ENCODE data around the gene DLGAP1.
"Not testable (repeated sequence)": the region's sequence is repeated elsewhere in the genome, so short reads cannot be mapped to it uniquely, and the experiment has no call there.

DLGAP1 gene

GRCh38 chr18:4455113-4455811 lies at the start of gene DLGAP1:
Gene DLGAP1, minus strand, starts transcription at chr18:4455307.
- DNase-seq (ENCODE audit: low read depth in 2 of 2) = no peak

DNA sequence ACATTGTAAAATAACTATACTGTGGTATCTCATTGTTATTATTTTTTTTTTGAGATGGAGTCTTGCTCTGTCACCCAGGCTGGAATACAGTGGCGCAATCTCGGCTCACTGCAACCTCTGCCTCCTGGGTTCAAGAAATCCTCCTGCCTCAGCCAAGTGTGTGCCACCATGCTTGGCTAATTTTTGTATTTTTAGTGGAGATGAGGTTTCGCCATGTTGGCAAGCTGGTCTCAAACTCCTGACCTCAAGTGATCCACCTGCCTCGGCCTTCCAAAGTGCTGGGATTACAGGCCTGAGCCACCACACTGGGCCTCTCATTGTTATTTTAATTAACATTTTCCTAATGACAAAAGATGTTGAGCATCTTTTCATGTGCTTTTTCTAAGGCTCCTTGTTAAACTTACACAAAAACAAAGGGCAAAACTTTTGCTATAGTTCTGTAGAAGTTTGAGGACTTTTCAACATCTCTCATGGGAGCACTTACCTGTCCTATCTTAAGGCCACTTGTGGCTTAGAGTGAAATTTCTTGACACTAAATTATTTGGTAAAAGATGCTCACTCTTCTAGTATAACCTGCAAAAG lies 39.7 kb upstream of the DLGAP1 start:
- not testable (repeated sequence) for DNase-seq (ENCODE audit: low read depth in 2 of 2)

GRCh38 chr18:4468511-4468910 lies 13.4 kb upstream of the DLGAP1 start:
- DNase-seq (ENCODE audit: low read depth in 2 of 2) = no peak

DNA sequence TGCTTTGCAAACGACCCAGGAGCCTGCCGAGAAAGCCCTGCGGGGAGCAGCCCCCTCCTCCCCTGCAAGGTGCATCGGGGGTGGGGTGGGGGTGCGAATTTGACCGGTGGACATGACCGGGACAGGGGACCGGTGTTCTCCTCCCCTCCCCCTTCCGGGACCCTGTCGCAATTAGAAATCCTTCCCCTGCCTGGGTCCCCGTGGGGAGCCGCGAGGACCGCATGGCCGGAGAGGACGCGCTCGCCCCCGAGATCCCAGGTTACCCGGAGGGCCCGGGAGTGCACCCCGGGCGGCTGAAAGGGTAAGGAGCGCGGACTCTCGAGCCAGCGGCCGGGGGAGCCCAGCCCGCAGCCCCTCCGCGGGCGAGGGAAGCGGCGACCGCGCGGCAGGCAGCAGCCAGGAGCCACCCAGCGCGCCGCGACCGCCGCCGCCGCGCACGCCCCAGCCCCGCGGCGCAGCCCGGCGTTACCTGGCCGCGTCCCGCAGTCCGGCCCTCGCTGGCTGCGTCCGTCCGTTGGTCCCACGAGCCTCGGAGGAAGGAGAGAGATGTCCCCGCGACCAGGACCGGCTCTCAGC lies 482 bp downstream of the DLGAP1 start:
- no peak for DNase-seq (ENCODE audit: low read depth in 2 of 2)

GRCh38 chr18:4453874-4454536 lies 1.1 kb downstream of the DLGAP1 start:
- no peak for DNase-seq (ENCODE audit: low read depth in 2 of 2)

DNA sequence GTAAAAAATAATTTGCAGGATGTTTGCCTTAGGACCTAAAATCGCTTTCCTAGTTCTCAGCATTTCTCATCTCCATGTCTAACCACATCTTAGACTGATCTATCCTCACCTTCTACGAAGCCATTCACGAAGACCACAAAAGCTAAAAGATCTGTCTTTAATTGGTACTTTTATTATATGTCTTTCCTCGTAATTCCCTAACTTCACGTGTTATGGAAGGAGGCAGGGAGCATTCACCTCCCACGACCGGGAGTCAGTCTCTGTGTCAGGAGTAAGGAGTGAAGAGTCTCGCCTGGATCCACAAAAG lies 1.6 kb downstream of the DLGAP1 start:
- no peak for DNase-seq (ENCODE audit: low read depth in 2 of 2)

- DNase-seq (ENCODE audit: low read depth in 2 of 2) = no peak
Measured at GRCh38 chr18:4450065-4450658, 4.9 kb downstream of the DLGAP1 start.

- DNase-seq (ENCODE audit: low read depth in 2 of 2) = no peak
Measured at GRCh38 chr18:4445902-4446301, 9.2 kb downstream of the DLGAP1 start.

DNA sequence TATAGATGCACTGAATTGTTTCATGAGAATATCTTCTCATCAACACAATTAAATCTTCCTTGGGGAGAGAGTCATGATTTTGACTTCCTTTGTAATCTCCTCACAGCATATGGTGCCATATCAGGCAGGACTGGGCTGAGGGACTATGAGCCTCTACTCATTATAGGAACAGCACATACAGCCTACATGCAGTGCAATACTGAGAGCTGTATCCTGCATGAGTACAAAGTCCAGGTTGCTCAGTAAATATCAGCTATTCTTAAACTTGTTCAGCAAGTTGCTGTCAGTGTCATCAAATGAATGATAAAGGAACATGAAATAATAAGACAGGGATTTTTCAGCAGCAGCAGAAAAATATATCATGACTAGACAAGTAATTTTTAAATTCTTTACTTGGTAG lies 10.8 kb downstream of the DLGAP1 start:
- DNase-seq (ENCODE audit: low read depth in 2 of 2) = no peak

DNA sequence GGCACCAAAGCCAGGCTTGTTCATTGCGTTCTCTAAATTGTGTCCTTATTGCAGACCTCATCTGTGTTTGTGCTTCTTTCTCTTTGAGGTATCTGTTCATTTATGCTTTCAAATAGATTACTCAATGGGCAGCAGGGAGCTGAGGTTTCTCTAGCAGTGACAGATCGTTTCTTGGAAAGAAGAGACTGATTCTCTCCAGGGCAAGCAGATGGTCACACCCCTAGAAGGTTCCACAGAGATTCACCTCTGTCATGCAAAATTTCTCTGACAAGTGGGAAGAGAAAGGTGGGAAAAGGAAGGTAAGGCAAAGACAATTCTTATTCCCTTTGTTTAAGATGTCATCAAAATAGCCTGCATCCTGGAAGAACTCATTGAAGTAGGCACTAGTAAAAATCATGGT lies 14.0 kb downstream of the DLGAP1 start:
- DNase-seq (ENCODE audit: low read depth in 2 of 2) = no peak

- no peak for DNase-seq (ENCODE audit: low read depth in 2 of 2)
Measured at GRCh38 chr18:4438938-4439337, 16.2 kb downstream of the DLGAP1 start.

- no peak for DNase-seq (ENCODE audit: low read depth in 2 of 2)
Measured at GRCh38 chr18:4433717-4434116, 21.4 kb downstream of the DLGAP1 start.

DNA sequence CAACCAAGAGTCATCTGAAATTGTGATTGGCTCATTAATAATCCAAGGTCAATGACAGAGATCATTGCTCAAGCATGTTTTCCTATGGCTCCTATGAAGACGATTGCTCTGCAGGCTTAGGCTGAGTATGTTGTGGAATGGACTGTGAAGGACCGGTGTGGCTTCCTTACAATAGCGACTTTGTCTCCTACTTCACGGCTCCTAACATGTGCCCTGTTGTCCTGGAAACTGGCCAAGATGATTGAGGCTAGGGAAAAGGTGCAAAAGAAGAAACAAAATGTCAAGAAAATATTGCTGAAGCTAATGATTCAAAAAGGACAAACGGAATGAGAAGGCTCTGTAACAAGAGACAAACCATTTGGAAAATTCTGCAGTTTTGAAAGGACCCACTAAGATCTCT lies 24.3 kb downstream of the DLGAP1 start:
- DNase-seq (ENCODE audit: low read depth in 2 of 2) = no peak

DNA sequence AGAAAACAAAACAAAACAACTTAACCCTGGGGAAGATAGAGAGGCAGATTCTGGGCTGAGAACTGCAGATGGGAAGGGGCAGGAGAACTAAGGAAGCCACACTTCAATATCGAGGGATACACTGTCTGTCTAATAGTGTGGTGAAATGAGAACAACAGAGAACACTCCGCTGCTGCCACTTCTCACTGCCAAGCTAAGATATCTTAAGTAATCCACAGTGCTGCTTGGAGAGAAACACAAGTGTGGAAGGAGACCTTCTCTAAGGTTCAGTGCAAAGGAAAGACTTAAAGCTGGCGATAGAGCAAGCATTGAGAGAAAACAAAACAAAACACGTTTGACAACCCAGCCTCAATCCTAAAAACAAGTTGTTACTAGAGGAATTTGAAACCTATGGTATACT lies 37.4 kb downstream of the DLGAP1 start:
- DNase-seq (ENCODE audit: low read depth in 2 of 2) = no peak

- DNase-seq (ENCODE audit: low read depth in 2 of 2) = no peak
Measured at GRCh38 chr18:4416976-4417375, 38.1 kb downstream of the DLGAP1 start.

GRCh38 chr18:4412286-4412685 lies 42.8 kb downstream of the DLGAP1 start:
- no peak for DNase-seq (ENCODE audit: low read depth in 2 of 2)

- DNase-seq (ENCODE audit: low read depth in 2 of 2) = no peak
Measured at GRCh38 chr18:4406856-4407255, 48.3 kb downstream of the DLGAP1 start.

DNA sequence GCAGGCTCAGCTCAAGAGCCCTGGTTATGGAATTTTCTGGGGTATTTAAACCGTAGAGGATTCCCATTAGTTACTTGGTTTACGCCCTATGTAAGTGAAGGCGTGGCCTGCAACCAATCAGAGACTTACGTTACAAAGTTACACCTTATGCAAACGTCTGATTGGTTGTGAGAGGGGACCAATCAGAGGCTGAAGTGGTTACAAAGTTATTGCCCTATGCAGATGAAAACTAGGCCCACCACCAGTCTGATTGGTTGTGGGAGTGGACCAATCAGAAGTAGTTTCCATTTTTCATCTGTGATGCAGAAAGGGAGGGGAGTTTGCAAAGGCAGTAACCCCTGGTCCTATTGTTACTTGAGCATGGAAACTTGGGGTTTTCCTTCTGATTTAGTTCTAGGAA lies 49.1 kb downstream of the DLGAP1 start:
- no peak for DNase-seq (ENCODE audit: low read depth in 2 of 2)

- DNase-seq (ENCODE audit: low read depth in 2 of 2) = no peak
Measured at GRCh38 chr18:4403836-4404235, 51.3 kb downstream of the DLGAP1 start.

GRCh38 chr18:4400911-4401310 lies 54.2 kb downstream of the DLGAP1 start:
- DNase-seq (ENCODE audit: low read depth in 2 of 2) = no peak

- DNase-seq (ENCODE audit: low read depth in 2 of 2) = no peak
Measured at GRCh38 chr18:4399929-4400328, 55.2 kb downstream of the DLGAP1 start.

DNA sequence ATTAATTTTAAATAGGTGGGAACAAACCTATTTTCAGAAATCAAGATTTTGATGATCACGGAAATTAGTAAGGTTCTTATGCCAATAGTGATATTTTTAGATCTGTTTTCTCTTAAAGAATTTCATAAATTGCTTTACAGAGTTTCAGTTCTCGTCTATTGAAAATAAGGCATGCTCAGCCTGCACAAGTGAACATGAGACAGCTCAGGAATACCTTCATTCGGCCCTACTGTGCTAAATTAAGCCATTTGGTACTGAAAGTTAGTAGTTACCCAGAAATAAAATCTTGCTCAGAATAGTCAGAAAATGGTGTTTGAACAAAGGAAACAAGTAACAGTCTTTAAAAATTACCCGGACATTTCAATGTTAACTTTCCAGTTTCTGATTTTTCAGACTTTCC lies 60.4 kb downstream of the DLGAP1 start:
- DNase-seq (ENCODE audit: low read depth in 2 of 2) = no peak

- DNase-seq (ENCODE audit: low read depth in 2 of 2) = no peak
Measured at GRCh38 chr18:4391859-4392258, 63.2 kb downstream of the DLGAP1 start.

Data from stimulated activated CD4-positive, alpha-beta T cell treated with anti-CD3 and anti-CD28 coated beads, Interleukin-1b, Interleukin-23, amount 100 ng/mL, for 1 hour (primary cell).